ENCODE results near the gene RETREG2. TPM values are rescaled to one million over a fixed set of nuclear protein-coding genes. Genes with fewer than 3 reads are reported as not detected.

RETREG2 gene
- total RNA-seq, 1 experiment from 2014 or later: 46.7 TPM

GRCh38 chr2:219173176-219173575 lies 4.9 kb upstream of the RETREG2 start:
- Histone ChIP-seq H3K27ac (ENCODE audit: insufficient read length, low read depth, low read length) (no peak overlapping the region), H3K4me2 (ENCODE audit: insufficient read depth, insufficient read length, low read length) (no peak overlapping the region), H3K14ac (ENCODE audit: insufficient read depth, low read length) (no peak overlapping the region), H2BK5ac (ENCODE audit: insufficient read length, low read length) (no peak overlapping the region), H2BK20ac (ENCODE audit: low read depth, low read length, poor library complexity, severe bottlenecking) (no peak overlapping the region), H3K79me1 (ENCODE audit: insufficient read depth, low read depth, low read length, poor library complexity, severe bottlenecking) (no peaks in the 10 kb centered on the region), H4K20me1 (ENCODE audit: control insufficient read depth, insufficient read depth, insufficient read length) (no peaks in the 10 kb centered on the region), H3T11ph (ENCODE audit: low read length) (no peak overlapping the region), H2AFZ (ENCODE audit: low read length) (no peak overlapping the region), H4K91ac (ENCODE audit: insufficient read length, low read depth, low read length) (no peak overlapping the region), H2AK5ac (ENCODE audit: insufficient read length, low read length) (no peak overlapping the region), H3K9ac (ENCODE audit: extremely low read depth, insufficient read length, low read length) (no peak overlapping the region), H3K27me3 (ENCODE audit: insufficient read depth, low read length) (no peaks in the 10 kb centered on the region), H4K5ac (ENCODE audit: insufficient read length, low read depth, low read length) (no peak overlapping the region), H2BK15ac (ENCODE audit: low read depth, low read length) (no peak overlapping the region), H4K8ac (replicated peaks; ENCODE audit: insufficient read length, low read depth, low read length) (no peak overlapping the region), H3K4ac (ENCODE audit: low read depth, low read length) (no peak overlapping the region), H3K79me2 (ENCODE audit: insufficient read depth, low read length) (no peaks in the 10 kb centered on the region), H3K56ac (ENCODE audit: insufficient read length, low read depth, low read length) (no peak overlapping the region), H3K23ac (ENCODE audit: insufficient read length, low read depth, low read length) (no peak overlapping the region), H3K9me3 (ENCODE audit: control insufficient read depth, low read depth, low read length) (no peaks in the 10 kb centered on the region), H3K4me1 (ENCODE audit: insufficient read depth, low read length) (no peaks in the 10 kb centered on the region), H3K18ac (ENCODE audit: insufficient read length, low read depth, low read length) (no peak overlapping the region), H3K23me2 (ENCODE audit: insufficient read length, low read depth, low read length, poor library complexity, severe bottlenecking) (peaks cover 16% of the 10 kb centered on the region), H2BK12ac (ENCODE audit: insufficient read length, low read depth, low read length) (no peak overlapping the region), H2BK120ac (ENCODE audit: low read depth, low read length, poor library complexity, severe bottlenecking) (no peak overlapping the region)
- WGBS (ENCODE audit: extremely low coverage, insufficient read length, low lambda C conversion rate): no CpG with 5 or more reads among the region's 6 CpGs
- Mint-ChIP-seq H3K36me3 (ENCODE audit: insufficient read depth in 1 of 3, low read depth in 3 of 3) (peaks cover 8 to 26% (median 23%) of the 10 kb centered on the region in 3 experiments), H3K4me3 (no peak overlapping the region; a peak in 1 of 5 replicates), H3K27me3 (ENCODE audit: low read depth) (no peaks in the 10 kb centered on the region; the same call in 1 of the 2 replicates), H3K4me1 (peaks cover 9 to 13% of the 10 kb centered on the region in 2 experiments), H3K9me3 (no peaks in the 10 kb centered on the region; a peak in 2 of 5 replicates), H3K27ac (no peak overlapping the region; a peak in 1 of 7 replicates)
- no peak for DNase-seq
- TF ChIP-seq CTCF (conservative IDR thresholded peaks at IDR 0.05): no peak
